Transverse colon (tissue), 4 donors: Measurements from ENCODE around the gene NMRK2.
"Not testable (repeated sequence)": the region's sequence is repeated elsewhere in the genome, so short reads cannot be mapped to it uniquely, and the experiment has no call there.

Experiments
- CTCF ChIP-seq, 5 experiments: fragments of 200-600 bp in 3 of 5; fragments of 450-650 bp in 2 of 5; sonication (generic) in 3 of 5; IDR thresholded peaks; 1 replicate in 2 of 5; 2 replicates in 3 of 5; pipeline ENCODE4 v1.5.1; 2016 to 2017; ENCODE audit warnings: antibody characterized with exemption in 5 of 5, inconsistent platforms in 3 of 5, mild to moderate bottlenecking in 2 of 5, moderate library complexity in 1 of 5
- EP300 ChIP-seq: sonication (generic); formaldehyde crosslinking; IDR thresholded peaks from one replicate; pipeline ENCODE4 v1.6.1; 2017; ENCODE audit warnings: antibody characterized with exemption, low read depth
- POLR2A ChIP-seq: fragments of 450-650 bp; IDR thresholded peaks from one replicate; pipeline ENCODE4 v1.6.1; 2016; ENCODE audit warnings: antibody characterized with exemption, mild to moderate bottlenecking, moderate library complexity
- POLR2AphosphoS5 ChIP-seq, 3 donors: sonication (generic); formaldehyde crosslinking; IDR thresholded peaks; one replicate each; pipeline ENCODE4 v1.6.1; 2016; ENCODE audit warnings: antibody characterized with exemption in 3 of 3

GRCh38 chr19:3894959-3895358, 37.9 kb upstream of the NMRK2 start:
- not testable (repeated sequence) for TF ChIP-seq CTCF (IDR thresholded peaks at IDR 0.05); POLR2A; POLR2AphosphoS5 (IDR thresholded peaks at IDR 0.05); EP300
